ENCODE data around the gene ACTL7B.

ACTL7B gene

GRCh38 chr9:108876425-108876824 lies 20.6 kb upstream of the ACTL7B start:
- TF ChIP-seq RAD21 (IDR thresholded peaks at IDR 0.05; ENCODE audit: low read depth) (no peak), TEAD4 (IDR thresholded peaks at IDR 0.05) (no peak), EGR1 (IDR thresholded peaks at IDR 0.05) (no peak), MAX (IDR thresholded peaks at IDR 0.05) (no peak), CREB1 (IDR thresholded peaks at IDR 0.05; ENCODE audit: low read depth) (no peak), YY1 (IDR thresholded peaks at IDR 0.05; ENCODE audit: low read depth) (no peak), CEBPB (IDR thresholded peaks at IDR 0.05) (no peak)

- TF ChIP-seq TCF12 (IDR thresholded peaks at IDR 0.05; ENCODE audit: low read depth) (no peak), ZBTB7A (IDR thresholded peaks at IDR 0.05; ENCODE audit: low read depth) (no peak), EGR1 (IDR thresholded peaks at IDR 0.05) (no peak), USF1 (IDR thresholded peaks at IDR 0.05) (no peak), REST (IDR thresholded peaks at IDR 0.05; ENCODE audit: low read depth) (no peak), CREB1 (IDR thresholded peaks at IDR 0.05; ENCODE audit: low read depth) (no peak), EP300 (IDR thresholded peaks at IDR 0.05; ENCODE audit: borderline replicate concordance) (no peak), NFIC (IDR thresholded peaks at IDR 0.05) (no peak), RAD21 (IDR thresholded peaks at IDR 0.05; ENCODE audit: low read depth) (no peak), TAF1 (IDR thresholded peaks at IDR 0.05; ENCODE audit: low read depth) (no peak), TEAD4 (IDR thresholded peaks at IDR 0.05) (no peak), FOXM1 (IDR thresholded peaks at IDR 0.05; ENCODE audit: borderline replicate concordance, low read depth) (no peak), CEBPB (IDR thresholded peaks at IDR 0.05) (no peak), MAX (IDR thresholded peaks at IDR 0.05) (no peak)
Measured at GRCh38 chr9:108874058-108874788, 18.4 kb upstream of the ACTL7B start.

GRCh38 chr9:108869092-108869725 lies 13.4 kb upstream of the ACTL7B start:
- TF ChIP-seq TCF12 (IDR thresholded peaks at IDR 0.05; ENCODE audit: low read depth) (no peak), TEAD4 (IDR thresholded peaks at IDR 0.05) (peak; percentile 16; the same call in 1 of the 2 replicates), REST (IDR thresholded peaks at IDR 0.05; ENCODE audit: low read depth) (no peak), TAF1 (IDR thresholded peaks at IDR 0.05; ENCODE audit: low read depth) (no peak), EGR1 (IDR thresholded peaks at IDR 0.05) (no peak), CREB1 (IDR thresholded peaks at IDR 0.05; ENCODE audit: low read depth) (no peak), USF1 (IDR thresholded peaks at IDR 0.05) (peak; percentile 54), EP300 (IDR thresholded peaks at IDR 0.05; ENCODE audit: borderline replicate concordance) (no peak), NFIC (IDR thresholded peaks at IDR 0.05) (no peak), MAX (IDR thresholded peaks at IDR 0.05) (0 out of 2 replicates have a peak, but pooled peaks have one; percentile 34), RAD21 (IDR thresholded peaks at IDR 0.05; ENCODE audit: low read depth) (no peak), ZBTB7A (IDR thresholded peaks at IDR 0.05; ENCODE audit: low read depth) (no peak)

- TF ChIP-seq NFIC (IDR thresholded peaks at IDR 0.05) = no peak
- no peak for TF ChIP-seq TEAD4 (IDR thresholded peaks at IDR 0.05)
- no peak for TF ChIP-seq CEBPB (IDR thresholded peaks at IDR 0.05)
Measured at GRCh38 chr9:108867829-108868228, 12.0 kb upstream of the ACTL7B start.

GRCh38 chr9:108867116-108867515 lies 11.3 kb upstream of the ACTL7B start:
- TF ChIP-seq YY1 (IDR thresholded peaks at IDR 0.05; ENCODE audit: low read depth) = no peak
- no peak for TF ChIP-seq RAD21 (IDR thresholded peaks at IDR 0.05; ENCODE audit: low read depth)
- no peak for TF ChIP-seq MAX (IDR thresholded peaks at IDR 0.05)
- TF ChIP-seq EGR1 (IDR thresholded peaks at IDR 0.05) = no peak
- TF ChIP-seq TEAD4 (IDR thresholded peaks at IDR 0.05) = no peak
